Mesenchymal stem cell (in vitro differentiated cells and primary cell): Measurements from ENCODE around the gene CNDP2.

Source experiments
- DNase-seq: peaks from one replicate; pipeline ENCODE4 v3.0.0-alpha.2; 2013
- H2AFZ ChIP-seq: one replicate; pipeline ENCODE4 v1.6.1; 2013; ENCODE audit warnings: low read depth, mild to moderate bottlenecking, control low read depth, inconsistent platforms, low read length, moderate library complexity
- H2AK5ac ChIP-seq: 2 replicates; pipeline ENCODE4 v1.6.1; 2013; ENCODE audit warnings: low read length, moderate library complexity, mild to moderate bottlenecking, inconsistent platforms; ENCODE audit not compliant: severe bottlenecking
- H2BK120ac ChIP-seq: one replicate; pipeline ENCODE4 v1.6.1; 2013; ENCODE audit warnings: low read depth, mild to moderate bottlenecking, inconsistent platforms, low read length, moderate library complexity
- H2BK12ac ChIP-seq, 2 experiments: one replicate each; pipeline ENCODE4 v1.6.1; 2013; ENCODE audit warnings: inconsistent platforms in 2 of 2, low read length in 2 of 2, mild to moderate bottlenecking in 2 of 2, moderate library complexity in 2 of 2, control low read depth in 1 of 2
- H2BK15ac ChIP-seq: one replicate; pipeline ENCODE4 v1.6.1; 2013; ENCODE audit warnings: mild to moderate bottlenecking, low read depth, inconsistent platforms; ENCODE audit not compliant: poor library complexity, severe bottlenecking
- H2BK5ac ChIP-seq: 2 replicates; pipeline ENCODE4 v1.6.1; 2013; ENCODE audit warnings: low read depth, mild to moderate bottlenecking, low read length, control low read depth, inconsistent platforms; ENCODE audit not compliant: poor library complexity, severe bottlenecking
- H3K14ac ChIP-seq, 2 experiments: one replicate each; pipeline ENCODE4 v1.6.1; 2013; ENCODE audit warnings: inconsistent platforms in 2 of 2, low read length in 2 of 2, control low read depth in 1 of 2, mild to moderate bottlenecking in 1 of 2, moderate library complexity in 1 of 2
- H3K18ac ChIP-seq, 2 experiments: one replicate each; pipeline ENCODE4 v1.6.1; 2013; ENCODE audit warnings: inconsistent platforms in 2 of 2, low read length in 2 of 2, control low read depth in 1 of 2, low read depth in 1 of 2, mild to moderate bottlenecking in 1 of 2
- H3K23ac ChIP-seq, 2 experiments: one replicate each; pipeline ENCODE4 v1.6.1; 2013; ENCODE audit warnings: inconsistent platforms in 2 of 2, low read length in 2 of 2, mild to moderate bottlenecking in 2 of 2, moderate library complexity in 2 of 2, control low read depth in 1 of 2
- H3K27ac ChIP-seq: 2 replicates; pipeline ENCODE4 v1.5.1; 2013; ENCODE audit warnings: mild to moderate bottlenecking, moderate library complexity, low read length, control low read depth, inconsistent platforms; ENCODE audit not compliant: poor library complexity, severe bottlenecking
- H3K27me3 ChIP-seq, 2 experiments: 2 replicates each; pipeline versions ENCODE4 v1.6.1 to v1.7.0; 2013; ENCODE audit warnings: low read length in 2 of 2, mild to moderate bottlenecking in 2 of 2, moderate library complexity in 2 of 2, control low read depth in 1 of 2, inconsistent platforms in 1 of 2; ENCODE audit not compliant: control insufficient read depth in 1 of 2, insufficient read depth in 1 of 2
- H3K36me3 ChIP-seq, 2 experiments: 2 replicates each; pipeline versions ENCODE4 v1.6.1 to v1.7.0; 2013; ENCODE audit warnings: low read length in 2 of 2, control low read depth in 1 of 2, inconsistent platforms in 1 of 2, low read depth in 1 of 2, mild to moderate bottlenecking in 1 of 2; ENCODE audit not compliant: insufficient read depth in 2 of 2, control insufficient read depth in 1 of 2
- H3K4ac ChIP-seq, 2 experiments: one replicate each; pipeline ENCODE4 v1.6.1; 2013; ENCODE audit warnings: inconsistent platforms in 2 of 2, low read length in 2 of 2, mild to moderate bottlenecking in 2 of 2, moderate library complexity in 2 of 2, control low read depth in 1 of 2, low read depth in 1 of 2
- H3K4me1 ChIP-seq: 2 replicates; pipeline ENCODE4 v1.6.1; 2013; ENCODE audit warnings: low read depth, low read length, control low read depth; ENCODE audit not compliant: control insufficient read depth, insufficient read depth
- H3K4me2 ChIP-seq: 2 replicates; pipeline ENCODE4 v1.6.1; 2013; ENCODE audit warnings: low read length, mild to moderate bottlenecking, inconsistent platforms; ENCODE audit not compliant: poor library complexity, severe bottlenecking
- H3K4me3 ChIP-seq, 2 experiments: 2 replicates each; pipeline versions ENCODE4 v1.5.1 to v1.7.0; 2013; ENCODE audit warnings: low read length in 2 of 2, mild to moderate bottlenecking in 2 of 2, control low read depth in 1 of 2, low read depth in 1 of 2; ENCODE audit not compliant: insufficient read depth in 1 of 2
- H3K79me1 ChIP-seq: replicated peaks from 2 replicates; pipeline ENCODE4 v1.6.1; 2013; ENCODE audit warnings: mild to moderate bottlenecking, control low read depth, low read length, inconsistent platforms; ENCODE audit not compliant: poor library complexity, severe bottlenecking
- H3K9ac ChIP-seq: 2 replicates; pipeline ENCODE4 v1.7.0; 2013; ENCODE audit warnings: mild to moderate bottlenecking, low read length, moderate library complexity
- H3K9me3 ChIP-seq: 2 replicates; pipeline ENCODE4 v1.7.0; 2013; ENCODE audit warnings: mild to moderate bottlenecking, low read length; ENCODE audit not compliant: control insufficient read depth
- H4K8ac ChIP-seq: one replicate; pipeline ENCODE4 v1.6.1; 2013; ENCODE audit warnings: inconsistent platforms, mild to moderate bottlenecking, low read length, moderate library complexity
- H4K91ac ChIP-seq: one replicate; pipeline ENCODE4 v1.6.1; 2013; ENCODE audit warnings: mild to moderate bottlenecking, low read length, inconsistent platforms
- WGBS: methylation state at CpG from one replicate; pipeline ENCODE4 v1.1.7; 2013; ENCODE audit warnings: mixed read lengths; 5-methylcytosine and 5-hydroxymethylcytosine counted together

CNDP2 gene

DNA sequence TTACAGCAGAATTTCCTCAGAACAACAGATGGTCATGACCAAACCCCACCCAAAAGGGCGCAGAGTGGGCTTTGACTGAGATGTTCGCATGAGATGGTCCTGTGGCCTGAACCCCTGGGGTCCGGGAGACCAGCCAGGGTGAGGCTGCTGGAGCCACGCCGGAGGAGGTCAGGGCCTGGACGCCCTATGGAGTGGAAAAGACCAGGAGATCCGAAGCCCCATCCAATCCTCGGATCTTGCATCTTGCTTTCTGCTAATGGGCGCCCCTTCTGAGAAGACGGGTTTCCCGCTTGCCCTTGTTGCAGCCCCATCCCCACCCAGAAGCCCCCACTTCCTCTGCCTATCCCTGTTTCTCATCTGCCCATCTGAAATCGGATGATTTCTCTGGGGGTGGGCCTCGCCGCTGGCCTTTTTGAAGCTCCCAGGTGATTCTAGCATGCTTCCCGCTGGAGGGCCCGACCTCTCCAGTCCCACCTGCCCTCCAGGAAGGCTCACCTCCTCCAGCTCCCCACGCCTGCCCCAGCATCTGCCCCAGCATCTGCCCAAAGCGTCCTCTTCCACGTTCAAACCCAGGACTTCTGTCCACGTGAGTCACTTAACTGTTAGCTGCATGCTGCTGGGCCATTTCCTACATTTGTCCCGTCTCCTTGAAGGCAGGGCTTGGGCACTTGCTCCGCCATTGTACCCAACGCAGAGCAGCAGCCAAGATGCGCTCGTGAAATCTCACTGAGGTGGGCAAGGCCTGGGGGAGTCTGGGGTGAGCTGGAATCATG is 33.8 kb downstream of the CNDP2 start:
- H3K27ac ChIP-seq, result no peak overlapping the region
- H3K9me3 ChIP-seq, result no peaks in the 10 kb centered on the region
- peak overlapping the region in 1 of 2 experiments; percentile 5 for H3K4ac ChIP-seq
- H2BK5ac ChIP-seq, result no peak overlapping the region
- no peak overlapping the region for H2BK15ac ChIP-seq
- no peak overlapping the region for H2BK120ac ChIP-seq
- no peak overlapping the region for H3K4me2 ChIP-seq
- H3K79me1 ChIP-seq, result no peaks in the 10 kb centered on the region
- H3K4me1 ChIP-seq, result peaks cover 4% of the 10 kb centered on the region
- H3K9ac ChIP-seq, result no peak overlapping the region
- no peak for DNase-seq
- H3K27me3 ChIP-seq, result peaks cover 30 to 36% of the 10 kb centered on the region in 2 experiments
- H4K91ac ChIP-seq, result no peak overlapping the region
- no peak overlapping the region for H2AK5ac ChIP-seq
- H3K14ac ChIP-seq, result peak overlapping the region in 1 of 2 experiments; percentile 79
- no peak overlapping the region for H3K4me3 ChIP-seq
- H2AFZ ChIP-seq, result no peak overlapping the region
- H3K18ac ChIP-seq, result no peak overlapping the region
- peaks cover 0 to 3% of the 10 kb centered on the region in 2 experiments for H3K36me3 ChIP-seq
- H4K8ac ChIP-seq, result no peak overlapping the region
- no peak overlapping the region for H3K23ac ChIP-seq
- H2BK12ac ChIP-seq, result no peak overlapping the region
- 90% methylated on average over 25 of the region's 25 CpGs for WGBS

DNA sequence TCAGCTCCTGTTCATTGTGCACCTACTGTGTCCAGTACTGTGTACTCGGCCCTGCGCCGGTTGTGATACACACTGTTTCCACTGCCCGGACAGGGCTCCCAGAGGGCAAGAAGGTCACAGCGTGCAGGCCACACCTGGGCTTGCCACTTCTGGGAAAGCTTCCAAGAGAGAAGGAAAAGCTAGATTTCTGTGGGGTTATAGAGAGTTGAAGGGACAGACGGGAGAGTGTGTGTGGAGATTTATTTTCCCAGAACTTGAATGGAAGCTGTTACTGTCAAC is 34.4 kb downstream of the CNDP2 start:
- Histone ChIP-seq H3K4me3 (no peak overlapping the region), H3K4ac (peak overlapping the region in 1 of 2 experiments; percentile 5), H2AK5ac (no peak overlapping the region), H3K9me3 (no peaks in the 10 kb centered on the region), H3K4me1 (peaks cover 4% of the 10 kb centered on the region), H3K4me2 (no peak overlapping the region), H3K36me3 (peaks cover 0 to 3% of the 10 kb centered on the region in 2 experiments), H2BK5ac (no peak overlapping the region), H2AFZ (no peak overlapping the region), H3K23ac (no peak overlapping the region), H3K9ac (no peak overlapping the region), H2BK120ac (no peak overlapping the region), H3K27ac (no peak overlapping the region), H3K27me3 (peaks cover 30 to 36% of the 10 kb centered on the region in 2 experiments), H3K79me1 (no peaks in the 10 kb centered on the region), H4K91ac (no peak overlapping the region), H4K8ac (no peak overlapping the region), H3K18ac (no peak overlapping the region), H2BK15ac (no peak overlapping the region), H2BK12ac (no peak overlapping the region), H3K14ac (peak overlapping the region in 1 of 2 experiments; percentile 79)
- DNase-seq, result no peak
- WGBS, result 84% methylated on average over 6 of the region's 6 CpGs

DNA sequence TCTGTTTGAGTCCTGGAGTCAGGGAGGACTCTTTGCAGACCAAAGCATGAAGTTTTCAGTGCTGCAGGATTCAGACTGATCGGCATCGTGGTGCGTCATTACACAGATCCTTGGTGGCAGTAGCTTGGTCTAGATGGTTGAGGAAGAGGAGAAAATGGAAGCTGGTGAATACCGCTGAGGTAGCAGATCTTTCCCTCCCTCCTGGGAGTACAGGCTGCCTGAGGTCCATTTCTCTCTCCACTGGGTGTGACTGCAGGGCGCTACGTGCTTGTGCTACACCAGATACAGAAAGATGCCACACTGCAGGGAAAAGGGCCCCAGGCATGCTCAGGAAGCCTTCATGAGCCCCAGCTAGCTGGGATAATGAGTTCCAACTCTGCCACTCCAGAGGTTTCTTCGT is 34.9 kb downstream of the CNDP2 start:
- no peak overlapping the region for H4K91ac ChIP-seq
- DNase-seq, result no peak
- H3K18ac ChIP-seq, result no peak overlapping the region

DNA sequence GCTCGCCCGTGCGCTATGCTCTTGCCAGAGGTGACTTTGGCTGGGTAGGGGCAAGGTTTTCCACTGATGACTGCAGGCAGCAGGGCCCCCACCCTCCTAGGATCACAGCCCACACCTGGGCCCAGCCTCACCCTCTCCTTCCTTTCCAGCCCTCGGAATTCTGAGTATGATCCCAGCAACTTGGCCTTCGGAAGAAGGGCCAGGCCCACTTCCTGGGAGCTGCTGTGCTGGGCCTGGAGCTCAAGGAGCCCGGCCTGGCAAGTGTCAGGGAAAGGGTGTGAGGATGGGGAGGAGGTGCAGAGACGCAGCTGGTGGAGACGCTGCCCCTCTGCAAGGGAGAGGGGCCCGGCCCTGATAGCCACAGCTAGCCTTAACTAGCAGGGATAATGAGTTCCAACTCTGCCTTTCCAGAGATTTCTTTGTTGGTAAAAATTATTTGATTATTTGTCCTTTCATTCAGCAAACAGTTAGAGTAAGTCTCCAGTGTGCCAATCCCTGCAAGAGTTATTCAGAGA is 36.4 kb downstream of the CNDP2 start:
- WGBS, result 64% methylated on average over 8 of the region's 9 CpGs
- DNase-seq, result no peak
- no peak overlapping the region for H3K27ac ChIP-seq
- H2AFZ ChIP-seq, result no peak overlapping the region
- H2BK12ac ChIP-seq, result no peak overlapping the region
- H2AK5ac ChIP-seq, result no peak overlapping the region
- no peaks in the 10 kb centered on the region for H3K79me1 ChIP-seq
- H4K8ac ChIP-seq, result no peak overlapping the region
- H3K18ac ChIP-seq, result no peak overlapping the region
- H3K4ac ChIP-seq, result no peak overlapping the region
- no peak overlapping the region for H3K23ac ChIP-seq
- H3K9me3 ChIP-seq, result no peaks in the 10 kb centered on the region
- H2BK120ac ChIP-seq, result no peak overlapping the region
- no peaks in the 10 kb centered on the region for H3K4me1 ChIP-seq
- H3K4me3 ChIP-seq, result no peak overlapping the region
- H3K14ac ChIP-seq, result peak overlapping the region in 1 of 2 experiments; percentile 59
- H3K9ac ChIP-seq, result no peak overlapping the region
- H2BK15ac ChIP-seq, result no peak overlapping the region
- H4K91ac ChIP-seq, result no peak overlapping the region
- H3K36me3 ChIP-seq, result no peaks in the 10 kb centered on the region
- peaks cover 22 to 36% of the 10 kb centered on the region in 2 experiments for H3K27me3 ChIP-seq
- no peak overlapping the region for H3K4me2 ChIP-seq
- H2BK5ac ChIP-seq, result no peak overlapping the region

More for the DNA sequence above, 34.9 kb downstream of the CNDP2 start:
- peaks cover 27 to 36% of the 10 kb centered on the region in 2 experiments for H3K27me3 ChIP-seq
- H3K9ac ChIP-seq, result no peak overlapping the region
- H3K79me1 ChIP-seq, result no peaks in the 10 kb centered on the region
- H4K8ac ChIP-seq, result no peak overlapping the region
- H3K4ac ChIP-seq, result no peak overlapping the region
- H3K9me3 ChIP-seq, result no peaks in the 10 kb centered on the region
- no peak overlapping the region for H2BK5ac ChIP-seq
- no peaks in the 10 kb centered on the region for H3K36me3 ChIP-seq
- H3K4me2 ChIP-seq, result no peak overlapping the region
- H2AK5ac ChIP-seq, result no peak overlapping the region
- no peak overlapping the region for H3K27ac ChIP-seq
- H2AFZ ChIP-seq, result no peak overlapping the region
- no peak overlapping the region for H3K23ac ChIP-seq
- no peak overlapping the region for H2BK15ac ChIP-seq
- H3K4me1 ChIP-seq, result no peaks in the 10 kb centered on the region
- H2BK12ac ChIP-seq, result no peak overlapping the region
- no peak overlapping the region for H3K14ac ChIP-seq
- no peak overlapping the region for H3K4me3 ChIP-seq
- WGBS, result 87% methylated on average over 7 of the region's 7 CpGs
- no peak overlapping the region for H2BK120ac ChIP-seq
